IMR-90 (cell line): ENCODE data around the gene GRB10. TPM values are rescaled to one million over a fixed set of nuclear protein-coding genes. Genes with fewer than 3 reads are reported as not detected.

Source experiments
- ATAC-seq: fragments of 200-7000 bp; cut with Tn5 transposase; 2 replicates; pipeline ENCODE4 v1.9.1; 2020; ENCODE audit warnings: low read depth, mild to moderate bottlenecking, moderate library complexity
- BruUV-seq: library from RNA; stranded (reverse); fragments of 400-500 nt; replicated peaks from 2 replicates; lab custom pipeline; 2021; lab: Mats Ljungman, UMichigan
- CTCF ChIA-PET: fragments of 300-600 bp; formaldehyde crosslinking; extraction: SDS; loops from one replicate; lab custom pipeline; 2021; ENCODE audit warnings: antibody characterized with exemption; lab: Yijun Ruan, JAX
- POLR2A ChIA-PET: fragments of 300-600 bp; sonication (Branson Sonifier 250); formaldehyde crosslinking; loops from one replicate; lab custom pipeline; 2022; ENCODE audit warnings: antibody characterized with exemption; ENCODE audit not compliant: unreplicated experiment; lab: Charles Lee
- DNase-seq: peaks from one replicate; pipeline ENCODE4 v3.0.0; 2013
- H2AFZ ChIP-seq: replicated peaks from 2 replicates; pipeline ENCODE3; 2013; ENCODE audit warnings: low read length, mild to moderate bottlenecking; ENCODE audit not compliant: poor library complexity
- H2AK5ac ChIP-seq: 2 replicates; pipeline ENCODE4 v1.6.1; 2013; ENCODE audit warnings: low read depth, low read length, inconsistent platforms
- H2AK9ac ChIP-seq: replicated peaks from 2 replicates; pipeline ENCODE3; 2013; ENCODE audit warnings: mild to moderate bottlenecking, low read depth, low read length, moderate library complexity; ENCODE audit not compliant: poor library complexity
- H2BK120ac ChIP-seq: 2 replicates; pipeline ENCODE4 v1.6.1; 2013; ENCODE audit warnings: low read depth, low read length, inconsistent platforms
- H2BK15ac ChIP-seq: 3 replicates; pipeline ENCODE4 v1.6.1; 2013; ENCODE audit warnings: low read depth, low read length, inconsistent platforms
- H2BK20ac ChIP-seq: 2 replicates; pipeline ENCODE4 v1.6.1; 2013; ENCODE audit warnings: low read depth, mild to moderate bottlenecking, inconsistent platforms, low read length, moderate library complexity
- H2BK5ac ChIP-seq: 2 replicates; pipeline ENCODE4 v1.6.1; 2013; ENCODE audit warnings: mild to moderate bottlenecking, low read depth, low read length, inconsistent platforms; ENCODE audit not compliant: poor library complexity, severe bottlenecking
- H3K14ac ChIP-seq: replicated peaks from 2 replicates; pipeline ENCODE4 v1.6.1; 2013; ENCODE audit warnings: low read depth, low read length, inconsistent platforms
- H3K18ac ChIP-seq: 2 replicates; pipeline ENCODE4 v1.6.1; 2013; ENCODE audit warnings: low read depth, low read length, control low read depth
- H3K23ac ChIP-seq: 2 replicates; pipeline ENCODE4 v1.6.1; 2013; ENCODE audit warnings: low read depth, low read length, inconsistent platforms
- H3K27ac ChIP-seq: 2 replicates; pipeline ENCODE4 v1.5.1; 2013; ENCODE audit warnings: mild to moderate bottlenecking, control low read depth, low read length; ENCODE audit not compliant: insufficient read depth
- H3K27me3 ChIP-seq: 2 replicates; pipeline ENCODE4 v1.6.1; 2013; ENCODE audit warnings: low read length; ENCODE audit not compliant: control insufficient read depth, insufficient read depth
- H3K36me3 ChIP-seq: 2 replicates; pipeline ENCODE4 v1.6.1; 2013; ENCODE audit warnings: low read length, mixed read lengths; ENCODE audit not compliant: control insufficient read depth, insufficient read depth
- H3K4ac ChIP-seq: 2 replicates; pipeline ENCODE4 v1.6.1; 2013; ENCODE audit warnings: low read depth, low read length, inconsistent platforms
- H3K4me1 ChIP-seq: 2 replicates; pipeline ENCODE4 v1.6.1; 2013; ENCODE audit warnings: low read length, mixed read lengths; ENCODE audit not compliant: control insufficient read depth, insufficient read depth
- H3K4me2 ChIP-seq: 2 replicates; pipeline ENCODE4 v1.6.1; 2013; ENCODE audit warnings: low read depth, mild to moderate bottlenecking, control low read depth, low read length, moderate library complexity
- H3K4me3 ChIP-seq: 2 replicates; pipeline ENCODE4 v1.5.1; 2013; ENCODE audit warnings: low read depth, mild to moderate bottlenecking, control low read depth, low read length, moderate library complexity; ENCODE audit not compliant: insufficient read depth
- H3K56ac ChIP-seq: 2 replicates; pipeline ENCODE4 v1.6.1; 2013; ENCODE audit warnings: low read length, inconsistent platforms; ENCODE audit not compliant: insufficient read depth; ENCODE audit errors: extremely low read depth
- H3K79me1 ChIP-seq, 2 experiments: 2 replicates each; pipeline ENCODE4 v1.6.1; 2013; ENCODE audit warnings: low read length in 2 of 2, inconsistent platforms in 1 of 2, low read depth in 1 of 2
- H3K9ac ChIP-seq: 2 replicates; pipeline ENCODE4 v1.6.1; 2013; ENCODE audit warnings: low read depth, low read length, control low read depth
- H3K9me1 ChIP-seq: 2 replicates; pipeline ENCODE4 v1.6.1; 2013; ENCODE audit warnings: low read length, inconsistent platforms; ENCODE audit not compliant: insufficient read depth
- H3K9me3 ChIP-seq: 2 replicates; pipeline ENCODE4 v1.6.1; 2013; ENCODE audit warnings: low read length; ENCODE audit not compliant: control insufficient read depth, insufficient read depth
- H4K20me1 ChIP-seq: 2 replicates; pipeline ENCODE4 v1.6.1; 2013; ENCODE audit warnings: low read length, inconsistent platforms; ENCODE audit not compliant: insufficient read depth
- H4K5ac ChIP-seq: 2 replicates; pipeline ENCODE4 v1.6.1; 2013; ENCODE audit warnings: mild to moderate bottlenecking, low read depth, low read length, control low read depth
- H4K8ac ChIP-seq, 2 experiments: 2 replicates each; pipeline ENCODE4 v1.6.1; 2013; ENCODE audit warnings: low read depth in 2 of 2, low read length in 2 of 2, control low read depth in 1 of 2, inconsistent platforms in 1 of 2
- H4K91ac ChIP-seq: 2 replicates; pipeline ENCODE4 v1.6.1; 2013; ENCODE audit warnings: low read depth, low read length, inconsistent platforms; ENCODE audit not compliant: insufficient read depth
- BHLHE40 ChIP-seq: fragments of 150-350 bp; IDR thresholded peaks from 2 replicates; pipeline ENCODE4 v1.6.1; 2016; ENCODE audit warnings: mild to moderate bottlenecking, low read depth, low read length
- CEBPB ChIP-seq: IDR thresholded peaks from 2 replicates; pipeline ENCODE4 v1.6.1; 2012; ENCODE audit warnings: low read depth, low read length, improper control_type of control experiment
- FOS ChIP-seq: fragments of 150-350 bp; IDR thresholded peaks from 2 replicates; pipeline ENCODE4 v1.6.1; 2016; ENCODE audit warnings: low read depth, low read length
- MAZ ChIP-seq: IDR thresholded peaks from 2 replicates; pipeline ENCODE4 v1.6.1; 2012; ENCODE audit warnings: low read depth, mild to moderate bottlenecking, low read length, improper control_type of control experiment, moderate library complexity, borderline replicate concordance
- MXI1 ChIP-seq: IDR thresholded peaks from 2 replicates; pipeline ENCODE4 v1.6.1; 2012; ENCODE audit warnings: low read depth, mild to moderate bottlenecking, low read length, moderate library complexity, borderline replicate concordance
- POLR2A ChIP-seq: IDR thresholded peaks from 2 replicates; pipeline ENCODE4 v1.6.1; 2012; ENCODE audit warnings: mild to moderate bottlenecking, low read depth, low read length
- RAD21 ChIP-seq: IDR thresholded peaks from 2 replicates; pipeline ENCODE4 v1.6.1; 2012; ENCODE audit warnings: low read length, improper control_type of control experiment
- RCOR1 ChIP-seq: IDR thresholded peaks from 2 replicates; pipeline ENCODE4 v1.6.1; 2012; ENCODE audit warnings: mild to moderate bottlenecking, low read length, improper control_type of control experiment; ENCODE audit not compliant: insufficient replicate concordance
- RFX5 ChIP-seq: IDR thresholded peaks from 2 replicates; pipeline ENCODE4 v1.8.0; 2012; ENCODE audit warnings: low read depth, mild to moderate bottlenecking, low read length, moderate library complexity
- WGBS, 2 experiments: methylation state at CpG; one replicate each; pipeline versions ENCODE4 v1.1.5 to v1.1.7; 2013; ENCODE audit warnings: missing lambda C conversion rate in 2 of 2; ENCODE audit not compliant: insufficient read length in 1 of 2; ENCODE audit errors: extremely low coverage in 2 of 2; 5-methylcytosine and 5-hydroxymethylcytosine counted together
- dilution Hi-C: fragments of 300-500 bp; cut with HindIII; formaldehyde crosslinking; loops from one replicate; pipeline ENCODE4 v1.14.3; 2018; ENCODE audit warnings: low sequenced_read_pairs; ENCODE audit not compliant: unreplicated experiment
- in situ Hi-C: fragments of 300-500 bp; cut with MboI; formaldehyde crosslinking; loops from 3 replicates; pipeline ENCODE4 v1.14.3; 2019; ENCODE audit warnings: low sequenced_read_pairs, inconsistent platforms, mixed read lengths
- intact Hi-C: fragments of 100-400 bp; cut with micrococcal nuclease; formaldehyde crosslinking; loops from 2 replicates; pipeline ENCODE4 v1.10.0; 2022
- polyA plus RNA-seq, 3 experiments: library from polyadenylated mRNA; depleted of rRNA; stranded (reverse); fragments of >200 nt; gene quantifications; 2 replicates each; pipeline ENCODE4 v1.2.3, GENCODE V29; 2012; ENCODE audit warnings: low replicate concordance in 1 of 3
- total RNA-seq: library from RNA; depleted of rRNA; stranded (reverse); fragments of >200 nt; gene quantifications from 2 replicates; pipeline ENCODE4 v1.2.3, GENCODE V29; 2012
- TF ChIP-seq, protein P1 (sequence below): fragments of 150-350 bp; IDR thresholded peaks from 2 replicates; pipeline ENCODE4 v1.6.1; 2016; ENCODE audit warnings: low read depth, mild to moderate bottlenecking, low read length, moderate library complexity, borderline replicate concordance
- TF ChIP-seq, protein P2 (sequence below): conservative IDR thresholded peaks from 2 replicates; pipeline ENCODE4 v1.5.1; 2012; ENCODE audit warnings: mild to moderate bottlenecking, low read depth, low read length, improper control_type of control experiment

GRB10 gene
- total and polyA plus RNA-seq, 2 of the 4 experiments (the other 2 are of a cell fraction): 6.3 to 15.1 TPM

DNA sequence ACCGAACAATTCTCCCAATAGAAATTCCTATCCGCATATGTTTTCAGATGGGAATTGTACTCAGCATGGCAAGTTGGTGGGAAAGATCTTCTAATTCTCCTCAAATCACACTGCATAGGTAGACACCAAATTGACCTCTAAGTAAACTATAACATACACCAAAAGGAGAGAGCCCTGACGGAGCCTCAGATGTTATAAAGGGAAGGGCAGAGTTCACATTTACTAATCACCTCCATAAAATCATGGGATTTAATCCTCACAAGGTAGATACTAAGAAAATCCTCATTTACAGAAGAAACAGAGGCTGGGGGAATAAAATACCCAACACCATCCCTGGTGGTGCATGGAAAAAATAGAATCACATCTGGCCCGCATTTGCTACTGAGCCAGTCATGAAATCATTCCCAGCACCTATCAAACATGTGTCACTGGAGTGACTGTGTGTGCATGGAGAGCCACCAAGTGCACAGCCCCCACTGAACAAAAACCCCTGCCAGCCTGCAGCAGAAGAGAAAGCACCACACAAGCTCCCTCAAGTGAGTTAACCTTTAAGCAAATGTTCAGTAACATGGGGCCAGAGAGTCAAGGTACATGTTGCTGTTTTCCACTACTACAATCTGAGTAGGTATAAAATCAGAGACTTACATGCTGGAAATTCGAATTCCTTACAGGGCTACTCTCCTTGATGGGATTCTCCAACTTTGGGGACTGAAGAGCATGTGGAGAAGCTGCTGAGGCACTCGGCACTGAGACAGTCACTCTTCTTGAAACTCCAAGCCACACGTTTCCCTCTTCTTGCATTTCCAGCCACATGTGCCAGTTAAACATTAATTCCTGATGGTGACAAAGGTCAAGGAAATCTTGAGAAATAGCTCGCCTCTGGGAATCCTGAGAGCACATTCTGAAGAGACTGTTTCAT lies 217.8 kb downstream of the GRB10 start, which contains the start of gene DDC:
Gene DDC (minus strand): TSS at position 766 of the 919 bp plus-strand sequence. CDS start 21,320 bp downstream, outside the sequence.
- no peak within 1 kb of the TSS for H2AK5ac ChIP-seq
- no peak within 1 kb of the TSS for H2BK5ac ChIP-seq
- ChIA-PET POLR2A (no interaction called here), CTCF (no interaction called here)
- H3K14ac ChIP-seq: no peak within 1 kb of the TSS
- peaks cover 15% of the 10 kb centered on the region for H3K27me3 ChIP-seq
- no peak within 1 kb of the TSS for H2AFZ ChIP-seq
- H2BK15ac ChIP-seq: no peak within 1 kb of the TSS
- TF ChIP-seq RAD21: no peak
- TF ChIP-seq MXI1: no peak
- no peak for TF ChIP-seq RFX5
- no peak for TF ChIP-seq RCOR1
- no peak for TF ChIP-seq POLR2A
- no peak for TF ChIP-seq FOS
- TF ChIP-seq, protein P1, sequence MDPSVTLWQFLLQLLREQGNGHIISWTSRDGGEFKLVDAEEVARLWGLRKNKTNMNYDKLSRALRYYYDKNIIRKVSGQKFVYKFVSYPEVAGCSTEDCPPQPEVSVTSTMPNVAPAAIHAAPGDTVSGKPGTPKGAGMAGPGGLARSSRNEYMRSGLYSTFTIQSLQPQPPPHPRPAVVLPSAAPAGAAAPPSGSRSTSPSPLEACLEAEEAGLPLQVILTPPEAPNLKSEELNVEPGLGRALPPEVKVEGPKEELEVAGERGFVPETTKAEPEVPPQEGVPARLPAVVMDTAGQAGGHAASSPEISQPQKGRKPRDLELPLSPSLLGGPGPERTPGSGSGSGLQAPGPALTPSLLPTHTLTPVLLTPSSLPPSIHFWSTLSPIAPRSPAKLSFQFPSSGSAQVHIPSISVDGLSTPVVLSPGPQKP: no peak
- TF ChIP-seq CEBPB: no peak
- no peak for TF ChIP-seq BHLHE40
- TF ChIP-seq, protein P2, sequence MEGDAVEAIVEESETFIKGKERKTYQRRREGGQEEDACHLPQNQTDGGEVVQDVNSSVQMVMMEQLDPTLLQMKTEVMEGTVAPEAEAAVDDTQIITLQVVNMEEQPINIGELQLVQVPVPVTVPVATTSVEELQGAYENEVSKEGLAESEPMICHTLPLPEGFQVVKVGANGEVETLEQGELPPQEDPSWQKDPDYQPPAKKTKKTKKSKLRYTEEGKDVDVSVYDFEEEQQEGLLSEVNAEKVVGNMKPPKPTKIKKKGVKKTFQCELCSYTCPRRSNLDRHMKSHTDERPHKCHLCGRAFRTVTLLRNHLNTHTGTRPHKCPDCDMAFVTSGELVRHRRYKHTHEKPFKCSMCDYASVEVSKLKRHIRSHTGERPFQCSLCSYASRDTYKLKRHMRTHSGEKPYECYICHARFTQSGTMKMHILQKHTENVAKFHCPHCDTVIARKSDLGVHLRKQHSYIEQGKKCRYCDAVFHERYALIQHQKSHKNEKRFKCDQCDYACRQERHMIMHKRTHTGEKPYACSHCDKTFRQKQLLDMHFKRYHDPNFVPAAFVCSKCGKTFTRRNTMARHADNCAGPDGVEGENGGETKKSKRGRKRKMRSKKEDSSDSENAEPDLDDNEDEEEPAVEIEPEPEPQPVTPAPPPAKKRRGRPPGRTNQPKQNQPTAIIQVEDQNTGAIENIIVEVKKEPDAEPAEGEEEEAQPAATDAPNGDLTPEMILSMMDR: no peak
- no peak for TF ChIP-seq MAZ
- H3K36me3 ChIP-seq: no peaks in the 10 kb centered on the region
- H3K9me3 ChIP-seq: 0 out of 2 replicates have a peak, but pooled peaks cover 1% of the 10 kb centered on the region
- no peaks in the 10 kb centered on the region for H3K4me1 ChIP-seq
- H2BK120ac ChIP-seq: no peak within 1 kb of the TSS
- H3K23ac ChIP-seq: no peak within 1 kb of the TSS
- dilution Hi-C loops (no loop called here), in situ Hi-C loops (no loop called here), intact Hi-C loops (no loop called here)
- no peak within 1 kb of the TSS for H4K8ac ChIP-seq
- BruUV-seq: no TSS peak
- no peak for DNase-seq
- no peak within 1 kb of the TSS for H3K4me3 ChIP-seq
- no peak within 1 kb of the TSS for H3K4me2 ChIP-seq
- H3K18ac ChIP-seq: no peak within 1 kb of the TSS
- no peaks in the 10 kb centered on the region for H4K20me1 ChIP-seq
- no peak within 1 kb of the TSS for H4K91ac ChIP-seq
- no CpG with 5 or more reads among the region's 8 CpGs for WGBS, 2 experiments
- no peak within 1 kb of the TSS for H2BK20ac ChIP-seq
- no peak within 1 kb of the TSS for H4K5ac ChIP-seq
- no peaks in the 10 kb centered on the region for H3K79me1 ChIP-seq
- no peak for ATAC-seq
- no peak within 1 kb of the TSS for H3K27ac ChIP-seq
- H2AK9ac ChIP-seq: no peak within 1 kb of the TSS
- H3K9ac ChIP-seq: no peak within 1 kb of the TSS
- no peak within 1 kb of the TSS for H3K56ac ChIP-seq
- H3K9me1 ChIP-seq: no peaks in the 10 kb centered on the region; the same call in 1 of the 2 replicates
- no peak within 1 kb of the TSS for H3K4ac ChIP-seq
